22Rv1 (cell line): ENCODE measurements around the gene PPIL4.

Experiments used
- ZFX ChIP-seq: fragments of 450-650 bp; IDR thresholded peaks from 2 replicates; pipeline ENCODE4 v1.6.1; 2017; ENCODE audit warnings: antibody characterized with exemption, borderline replicate concordance
- TF ChIP-seq, protein P1 (sequence below): fragments of 450-650 bp; IDR thresholded peaks from 2 replicates; pipeline ENCODE4 v1.5.1; 2017; ENCODE audit warnings: mild to moderate bottlenecking

DNA sequence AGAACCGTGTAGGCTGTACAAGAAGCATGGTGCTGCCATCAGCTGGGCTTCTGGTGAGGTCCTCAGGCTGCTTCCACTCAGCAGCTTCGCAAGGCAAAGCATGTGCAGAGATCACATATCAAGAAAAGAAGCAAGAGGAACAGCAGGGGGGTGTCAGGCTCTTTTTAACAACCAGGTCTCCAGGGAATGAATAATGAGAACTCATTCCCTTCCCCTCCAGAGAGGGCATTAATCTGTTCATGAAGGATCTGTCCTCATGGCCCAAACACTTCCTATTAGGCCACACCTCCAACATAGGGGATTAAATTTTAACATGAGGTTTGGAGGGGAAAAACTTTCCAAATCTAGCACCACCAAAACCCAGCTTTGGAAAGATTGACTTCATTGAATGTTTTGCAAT is 40.3 kb upstream of the PPIL4 start:
- TF ChIP-seq, protein P1, sequence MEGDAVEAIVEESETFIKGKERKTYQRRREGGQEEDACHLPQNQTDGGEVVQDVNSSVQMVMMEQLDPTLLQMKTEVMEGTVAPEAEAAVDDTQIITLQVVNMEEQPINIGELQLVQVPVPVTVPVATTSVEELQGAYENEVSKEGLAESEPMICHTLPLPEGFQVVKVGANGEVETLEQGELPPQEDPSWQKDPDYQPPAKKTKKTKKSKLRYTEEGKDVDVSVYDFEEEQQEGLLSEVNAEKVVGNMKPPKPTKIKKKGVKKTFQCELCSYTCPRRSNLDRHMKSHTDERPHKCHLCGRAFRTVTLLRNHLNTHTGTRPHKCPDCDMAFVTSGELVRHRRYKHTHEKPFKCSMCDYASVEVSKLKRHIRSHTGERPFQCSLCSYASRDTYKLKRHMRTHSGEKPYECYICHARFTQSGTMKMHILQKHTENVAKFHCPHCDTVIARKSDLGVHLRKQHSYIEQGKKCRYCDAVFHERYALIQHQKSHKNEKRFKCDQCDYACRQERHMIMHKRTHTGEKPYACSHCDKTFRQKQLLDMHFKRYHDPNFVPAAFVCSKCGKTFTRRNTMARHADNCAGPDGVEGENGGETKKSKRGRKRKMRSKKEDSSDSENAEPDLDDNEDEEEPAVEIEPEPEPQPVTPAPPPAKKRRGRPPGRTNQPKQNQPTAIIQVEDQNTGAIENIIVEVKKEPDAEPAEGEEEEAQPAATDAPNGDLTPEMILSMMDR: no peak
- no peak for TF ChIP-seq ZFX
